Measurements from ENCODE around the gene PTPN14. TPM values are rescaled to one million over a fixed set of nuclear protein-coding genes. Genes with fewer than 3 reads are reported as not detected.

Gene PTPN14
- total and polyA plus RNA-seq, 2 experiments from 2014 or later = 18.7 to 70.2 TPM

- no peaks in the 10 kb centered on the region for H4K20me1 ChIP-seq (replicated peaks; ENCODE audit: insufficient read depth)
- H3K36me3 Mint-ChIP-seq (ENCODE audit: low read depth) = peaks cover 43% of the 10 kb centered on the region
- no peak overlapping the region for H2AFZ ChIP-seq
- H3K79me2 ChIP-seq (replicated peaks; ENCODE audit: insufficient read depth) = no peaks in the 10 kb centered on the region
- no peaks in the 10 kb centered on the region for H3K27me3 ChIP-seq (ENCODE audit: insufficient read depth)
- H3K4me1 ChIP-seq (ENCODE audit: insufficient read depth) = peaks cover 9% of the 10 kb centered on the region; the same call in 1 of the 2 replicates
- H3K4me2 ChIP-seq = no peak overlapping the region
- H3K9me3 Mint-ChIP-seq = peaks cover 11% of the 10 kb centered on the region; the same call in 2 of the 3 replicates
- TF ChIP-seq EZH2 (IDR thresholded peaks at IDR 0.05; ENCODE audit: low read depth, unreplicated experiment) (no peak), REST (IDR thresholded peaks at IDR 0.05; ENCODE audit: unreplicated experiment) (no peak), ZNF462 (CRISPR knock-in tag; IDR thresholded peaks at IDR 0.05) (no peak), POLR2AphosphoS5 (IDR thresholded peaks at IDR 0.05; ENCODE audit: low read depth) (no peak), CTCF (conservative IDR thresholded peaks at IDR 0.05; ENCODE audit: low read depth in 2 of 2) (no peak), ZNF114 (CRISPR knock-in tag; IDR thresholded peaks at IDR 0.05) (no peak), JUNB (IDR thresholded peaks at IDR 0.05; ENCODE audit: unreplicated experiment) (no peak), EZH2phosphoT487 (IDR thresholded peaks at IDR 0.05; ENCODE audit: unreplicated experiment) (no peak), CREB1 (CRISPR knock-in tag; IDR thresholded peaks at IDR 0.05; ENCODE audit: low read depth) (no peak), ZNF331 (CRISPR knock-in tag; IDR thresholded peaks at IDR 0.05; ENCODE audit: low read depth) (no peak), ETS1 (IDR thresholded peaks at IDR 0.05) (no peak), STAT1 (IDR thresholded peaks at IDR 0.05; ENCODE audit: unreplicated experiment) (no peak), NANOG (IDR thresholded peaks at IDR 0.05; ENCODE audit: borderline replicate concordance) (no peak)
- H3K4me3 ChIP-seq = no peak overlapping the region
- H3K27ac Mint-ChIP-seq = no peak overlapping the region
- H3K27ac ChIP-seq (ENCODE audit: low read depth) = no peak overlapping the region
- no peaks in the 10 kb centered on the region for H3K27me3 Mint-ChIP-seq (ENCODE audit: insufficient read depth, low read depth, poor library complexity)
- no peak for DNase-seq (ENCODE audit: low spot score)
- H3K4me3 Mint-ChIP-seq = no peak overlapping the region
- H3K9me2 ChIP-seq (ENCODE audit: insufficient read depth) = 0 out of 2 replicates have a peak, but pooled peaks cover 10% of the 10 kb centered on the region
- no peak for ATAC-seq
- H3K36me3 ChIP-seq (ENCODE audit: insufficient read depth) = peaks cover 3% of the 10 kb centered on the region; the same call in 1 of the 2 replicates
- H3K4me1 Mint-ChIP-seq = peaks cover 14% of the 10 kb centered on the region
- no peaks in the 10 kb centered on the region; the same call in 1 of the 2 replicates for H3F3A ChIP-seq (replicated peaks; ENCODE audit: low read depth)
Observed at GRCh38 chr1:214344897-214345296, 206.5 kb downstream of the PTPN14 start.

Data from GM23338 (cell line).